NCI-H774 (cell line): ENCODE data around the gene TMPRSS2.

Experiments
- DNase-seq: peaks from one replicate; lab custom pipeline; 2025; lab: John Stamatoyannopoulos, UW

Gene TMPRSS2

DNA sequence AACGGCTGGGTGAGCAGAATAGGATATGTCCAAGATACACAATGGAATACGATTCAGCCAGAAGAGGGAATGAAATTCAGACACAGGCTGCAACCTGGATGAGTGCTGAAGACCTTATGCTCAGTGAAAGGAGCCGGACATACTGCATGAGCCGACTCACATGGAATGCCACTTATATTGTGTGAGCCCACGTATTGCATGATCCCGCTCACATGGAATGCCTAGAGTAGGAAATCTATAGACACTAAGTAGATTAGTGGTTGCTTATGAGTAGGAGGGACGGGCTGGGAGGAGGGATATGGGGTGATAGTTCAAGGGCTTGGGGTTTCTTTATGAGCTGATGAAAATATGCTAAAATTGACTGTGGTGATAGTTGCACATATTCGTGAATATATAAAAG lies 26.8 kb downstream of the TMPRSS2 start:
- DNase-seq: no peak

DNA sequence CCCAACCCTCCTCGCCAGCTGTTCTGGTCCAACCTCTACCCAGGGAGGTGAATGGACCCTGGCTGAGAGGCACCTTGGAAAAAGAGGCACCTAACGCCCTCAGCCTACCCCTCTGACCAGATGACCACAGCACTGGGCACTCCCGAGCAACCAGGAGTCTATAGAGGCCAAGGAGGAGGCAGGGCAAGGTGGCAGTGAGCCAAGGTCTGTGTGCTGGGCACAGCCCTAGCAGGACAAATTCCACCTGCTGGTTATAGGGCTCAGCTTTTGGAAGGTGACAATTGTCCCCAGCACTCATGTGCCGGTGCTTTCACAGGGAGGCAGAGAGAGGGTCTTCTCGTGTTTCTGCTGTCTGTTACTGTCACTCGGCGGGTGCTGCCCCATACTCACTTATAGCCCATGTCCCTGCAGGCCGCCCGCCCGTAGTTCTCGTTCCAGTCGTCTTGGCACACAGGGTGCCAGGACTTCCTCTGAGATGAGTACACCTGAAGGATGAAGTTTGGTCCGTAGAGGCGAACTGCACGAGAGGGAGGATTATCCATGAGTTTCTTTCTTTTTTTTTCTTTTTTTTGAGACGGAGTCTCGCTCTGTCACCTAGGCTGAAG lies 27.8 kb downstream of the TMPRSS2 start:
- DNase-seq: no peak

DNA sequence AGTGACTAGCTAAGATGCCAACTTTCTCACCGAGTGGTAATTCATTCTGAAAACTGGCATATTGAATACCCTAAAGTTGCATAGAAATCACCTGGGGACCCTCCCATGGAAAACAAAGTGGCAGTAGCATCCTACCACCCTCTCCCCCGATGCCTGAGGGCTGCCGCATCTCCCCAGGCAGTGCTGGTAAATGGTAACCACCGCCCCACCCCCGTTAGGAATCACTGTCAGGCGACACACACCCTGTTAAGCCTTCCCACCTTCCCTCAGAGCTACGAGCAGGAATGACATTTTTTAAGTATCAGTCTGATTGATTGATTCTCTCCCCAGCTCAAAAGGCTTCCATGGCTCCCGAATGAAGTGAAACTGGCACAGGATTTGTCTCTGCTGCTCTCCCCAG lies 28.3 kb downstream of the TMPRSS2 start:
- DNase-seq: no peak

DNA sequence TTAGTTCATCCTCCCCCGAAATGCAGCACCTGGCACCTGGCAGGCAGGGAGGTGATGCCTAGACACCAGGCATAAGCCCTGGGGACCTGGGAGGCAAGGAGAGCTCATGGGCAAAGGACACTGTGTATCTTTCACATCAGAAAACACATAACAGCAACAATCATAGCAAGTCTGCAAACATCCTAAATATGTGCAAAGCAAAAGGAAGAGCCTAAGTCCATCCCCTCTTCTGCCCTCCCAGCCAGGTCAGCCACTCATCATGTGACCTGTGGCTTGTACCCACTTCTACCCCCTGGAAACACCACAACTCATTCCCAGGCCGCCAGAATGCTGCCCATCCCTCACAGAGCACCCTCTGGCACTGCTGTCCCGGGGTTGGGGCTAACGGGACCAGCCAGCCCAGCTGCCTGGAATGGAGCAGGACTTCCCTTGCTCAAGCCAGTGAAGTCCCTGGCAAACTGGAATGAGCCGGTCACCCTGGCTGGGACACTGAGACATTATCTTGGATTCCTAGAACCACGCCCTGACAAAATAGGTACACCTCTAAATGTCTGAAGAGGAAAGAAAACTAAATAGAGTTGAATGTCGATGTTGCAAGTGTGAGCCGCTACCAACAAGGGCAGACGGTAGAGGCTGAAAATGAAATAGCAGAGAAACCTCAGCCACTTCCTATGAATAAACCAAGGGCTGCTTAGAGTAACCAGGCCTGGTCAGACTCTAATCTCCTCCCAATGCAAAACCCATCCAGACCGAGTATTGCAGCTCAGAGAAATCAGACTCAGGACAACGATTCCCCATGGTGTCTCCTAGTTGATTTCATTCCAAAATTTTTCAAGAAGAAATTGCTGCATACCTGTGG lies 29.4 kb downstream of the TMPRSS2 start:
- no peak for DNase-seq

DNA sequence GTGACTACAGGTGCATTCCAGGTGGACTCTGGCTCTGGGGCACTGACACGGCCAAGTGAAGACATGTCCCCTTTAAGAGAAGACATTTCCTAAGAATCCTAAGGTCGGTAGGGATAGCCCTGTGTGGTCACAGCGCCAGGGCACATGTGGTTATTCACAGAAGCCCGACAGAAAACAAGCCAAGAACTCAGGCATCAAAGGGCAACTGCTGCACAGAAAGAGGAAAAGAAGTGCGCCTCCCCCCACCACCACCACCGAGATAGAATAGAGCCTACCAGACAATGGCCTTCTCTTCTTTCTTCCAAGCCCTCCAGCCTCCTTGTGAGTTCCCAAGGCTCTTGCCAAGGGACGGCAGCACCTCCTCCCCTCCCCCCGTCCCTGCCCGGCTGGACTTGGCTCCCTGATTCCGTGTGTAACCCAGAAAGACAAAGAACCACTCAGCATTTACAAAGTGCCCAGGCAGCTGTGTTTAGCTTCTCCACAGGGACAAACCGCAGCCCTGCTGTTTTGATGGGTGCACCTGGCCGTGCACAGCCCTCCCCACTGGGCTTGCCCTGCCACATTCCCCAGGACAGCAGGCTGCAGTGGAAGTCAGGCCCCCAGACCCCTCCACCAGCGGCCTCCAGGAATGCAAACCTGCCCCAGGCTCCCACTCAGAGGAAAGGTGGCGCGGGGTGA lies 30.2 kb downstream of the TMPRSS2 start:
- DNase-seq: no peak

DNA sequence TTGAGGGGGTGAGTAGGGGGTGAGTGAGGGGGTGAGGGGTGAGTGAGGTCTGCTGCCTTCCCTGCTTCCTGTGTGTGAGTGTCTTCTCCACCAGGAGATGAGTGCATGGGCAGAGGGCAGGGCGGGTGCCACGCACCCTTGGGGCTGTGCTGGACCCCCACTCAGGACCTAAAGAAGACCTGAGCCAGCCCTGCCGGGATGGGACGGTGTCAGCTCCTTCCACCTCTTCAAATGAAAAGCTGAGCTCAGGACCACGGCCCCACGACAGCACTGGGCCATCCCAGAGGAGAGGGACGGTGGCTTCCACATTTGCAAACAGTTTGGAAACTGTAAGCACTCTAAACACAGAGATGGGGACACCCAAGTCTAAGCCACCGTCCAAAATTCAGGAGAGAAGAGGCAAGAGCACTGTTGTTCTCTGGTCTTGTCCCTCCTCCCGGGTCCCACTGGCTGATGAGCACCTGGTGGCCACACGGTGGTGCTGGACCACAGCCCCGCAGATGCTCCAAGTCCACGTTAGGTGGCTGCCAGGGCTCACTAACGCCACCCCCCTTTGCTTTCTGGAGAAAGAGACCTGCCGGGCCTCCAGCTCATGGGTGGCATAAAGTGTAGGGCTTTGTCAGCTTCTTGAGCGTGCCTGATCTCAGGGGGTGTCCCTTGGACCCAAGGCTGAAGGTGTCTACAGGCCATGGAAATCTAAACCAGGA lies 32.1 kb downstream of the TMPRSS2 start:
- DNase-seq: no peak

DNA sequence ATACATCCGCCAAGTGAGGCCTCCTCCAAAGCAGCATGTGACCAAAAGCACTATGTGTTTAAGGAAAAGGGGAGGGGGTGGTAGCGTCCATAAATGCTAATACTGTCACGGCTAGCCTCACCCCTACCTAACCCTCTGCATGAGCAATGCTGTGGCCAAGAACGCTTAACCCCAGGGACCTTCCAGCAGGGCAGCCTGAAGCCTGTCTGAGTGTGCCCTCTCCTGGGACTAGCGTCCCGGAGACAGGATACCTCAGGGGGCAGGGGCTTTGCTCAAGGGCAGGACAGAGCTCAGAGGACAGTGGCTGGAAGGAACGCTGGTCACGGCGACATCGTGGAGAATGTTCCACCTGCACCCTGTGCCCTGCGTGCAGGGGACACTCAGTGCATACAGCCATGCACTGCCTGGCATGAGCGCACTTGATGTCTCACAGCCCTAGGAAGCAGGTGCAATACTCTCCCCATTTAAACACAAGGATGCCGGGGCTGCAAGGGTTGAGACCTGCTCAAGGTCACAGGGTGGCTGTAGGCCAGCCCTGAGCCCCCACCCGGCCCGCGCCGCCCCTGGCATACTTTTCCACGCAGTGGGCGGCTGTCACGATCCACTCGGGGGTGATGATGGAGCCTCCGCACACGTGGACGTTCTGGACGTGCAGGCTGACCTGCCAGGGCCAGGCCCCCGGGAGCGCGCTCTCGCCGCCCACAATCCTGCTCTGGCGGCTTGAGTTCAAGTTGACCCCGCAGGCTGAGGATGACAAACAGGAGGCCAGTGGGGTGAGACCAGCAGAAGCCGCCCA lies 35.0 kb downstream of the TMPRSS2 start:
- no peak for DNase-seq

DNA sequence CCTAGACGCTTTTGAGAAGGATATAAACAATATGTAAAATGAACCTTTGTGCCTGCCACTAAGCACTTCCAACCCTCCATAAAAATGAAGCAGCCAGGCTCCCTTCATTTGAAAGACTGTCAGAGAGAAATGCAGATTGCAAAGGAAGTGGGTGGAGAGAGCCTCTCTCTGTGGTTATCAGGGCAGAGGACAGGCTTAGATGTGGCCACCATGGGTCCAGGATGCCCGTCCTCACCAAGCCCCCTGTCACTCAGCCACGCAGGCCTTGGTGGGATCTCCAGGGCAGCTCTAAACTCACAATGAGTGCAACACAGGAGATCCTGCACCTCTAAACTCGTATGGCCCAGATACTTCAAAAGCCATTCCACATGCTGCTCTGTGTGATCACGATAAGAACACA lies 37.9 kb downstream of the TMPRSS2 start:
- no peak for DNase-seq

DNA sequence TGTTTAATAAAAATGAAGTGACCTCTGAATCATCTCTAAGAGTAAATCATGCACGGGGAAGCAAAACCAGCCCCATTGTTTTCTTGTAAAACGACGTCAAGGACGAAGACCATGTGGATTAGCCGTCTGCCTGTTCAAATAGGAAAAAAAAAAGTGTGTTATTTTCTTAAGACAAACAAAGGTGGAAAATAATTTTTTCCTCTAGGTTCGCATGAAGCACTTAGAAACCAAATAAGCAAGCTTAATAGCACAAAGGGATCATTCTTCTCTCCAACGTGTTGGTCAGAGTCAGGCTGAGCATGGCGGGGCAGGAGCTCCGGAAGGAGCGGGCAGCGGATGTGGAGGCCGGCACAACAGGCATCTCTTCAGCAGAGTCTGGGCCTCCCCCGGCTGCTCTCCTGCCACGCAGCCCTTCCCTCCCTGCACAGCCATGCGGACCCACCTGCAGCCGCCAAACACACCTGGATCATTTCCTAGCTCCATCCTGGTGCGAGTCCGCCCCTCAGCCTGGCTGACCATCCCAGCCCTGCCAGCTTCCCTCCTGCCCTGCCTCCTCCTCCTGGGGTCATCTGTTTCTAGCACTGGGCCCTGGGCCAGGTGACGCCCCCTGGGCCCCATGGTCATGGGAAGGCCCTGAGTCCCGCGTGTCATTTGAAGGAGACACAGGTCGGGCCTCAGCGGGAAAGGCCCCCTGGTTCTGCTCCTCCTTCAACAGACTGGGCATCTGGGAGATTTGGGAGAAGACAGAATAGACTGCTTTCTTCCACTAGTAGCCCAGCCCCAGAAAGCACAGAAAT lies 41.7 kb downstream of the TMPRSS2 start:
- DNase-seq: no peak

DNA sequence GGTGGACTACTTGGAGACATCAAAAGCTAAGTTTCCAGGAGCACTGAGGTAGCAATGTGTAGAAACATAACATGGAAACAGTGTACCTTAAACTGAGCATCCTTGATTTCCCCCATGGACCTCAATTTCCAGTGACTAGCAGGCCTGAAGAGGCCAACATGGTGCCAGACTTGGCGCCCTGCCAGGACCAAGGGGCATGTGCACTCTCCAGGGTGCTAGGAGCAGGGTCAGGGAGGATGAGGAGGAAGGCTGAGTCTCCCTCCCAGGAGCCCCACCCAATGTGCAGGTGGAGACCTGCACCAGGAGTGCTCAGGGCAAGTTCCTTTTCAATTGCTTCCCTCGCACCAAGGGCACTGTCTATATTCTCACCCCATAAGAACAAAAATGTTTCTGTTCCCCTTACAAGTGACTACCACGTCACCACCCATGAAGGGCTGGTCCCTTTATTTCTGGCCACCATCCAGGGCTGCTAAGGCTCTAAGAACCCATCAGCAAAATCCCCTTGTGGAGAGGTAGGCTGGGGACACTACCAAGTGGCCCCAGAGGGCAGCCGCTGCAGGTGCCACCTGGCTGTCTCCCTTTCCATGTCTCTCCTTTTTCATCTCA lies 42.7 kb downstream of the TMPRSS2 start:
- DNase-seq: no peak

DNA sequence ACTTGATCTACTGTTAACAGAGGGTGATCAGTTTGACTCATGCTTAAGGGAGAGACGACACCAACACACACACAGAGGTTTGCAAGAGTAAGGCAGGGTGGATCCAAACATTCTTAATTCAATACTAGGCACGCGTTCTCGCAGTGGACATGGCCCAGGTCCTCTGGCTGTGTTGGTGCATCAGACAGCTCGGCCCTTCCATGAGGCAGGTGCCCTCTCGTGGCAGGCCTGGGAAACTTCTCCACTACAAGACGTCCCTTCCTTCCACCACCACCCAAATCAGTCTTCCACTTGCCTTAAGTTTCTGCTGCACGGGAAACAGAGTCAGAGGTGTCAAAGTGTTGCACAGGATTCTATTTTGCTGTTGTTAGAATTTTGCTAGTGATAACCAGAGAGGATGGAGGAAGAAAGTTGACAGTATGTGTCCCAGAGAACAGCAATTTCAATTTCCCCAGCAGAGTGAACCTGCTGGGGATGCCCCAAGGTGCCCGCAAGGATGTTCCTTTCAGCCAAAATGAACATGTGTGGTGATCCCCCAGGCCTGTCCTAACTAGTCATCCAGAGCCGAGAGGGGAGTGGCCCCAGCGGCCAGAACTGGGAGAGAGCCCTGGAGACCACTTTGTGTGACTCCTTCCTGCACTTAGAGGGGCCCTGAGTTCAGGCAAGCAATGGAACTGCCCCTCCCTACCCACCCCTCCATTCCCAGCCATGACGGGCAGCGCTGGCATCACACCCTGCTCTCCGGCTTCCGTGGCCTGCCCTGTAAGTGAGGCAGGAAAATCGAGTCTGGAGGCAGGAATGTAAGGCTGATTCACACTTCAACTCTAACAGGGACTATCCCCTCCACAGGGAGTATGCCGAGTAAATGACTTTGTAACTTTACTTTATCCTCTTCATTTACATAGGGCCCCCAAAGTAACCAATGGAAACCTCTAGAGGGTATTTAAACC lies 47.1 kb downstream of the TMPRSS2 start:
- no peak for DNase-seq

DNA sequence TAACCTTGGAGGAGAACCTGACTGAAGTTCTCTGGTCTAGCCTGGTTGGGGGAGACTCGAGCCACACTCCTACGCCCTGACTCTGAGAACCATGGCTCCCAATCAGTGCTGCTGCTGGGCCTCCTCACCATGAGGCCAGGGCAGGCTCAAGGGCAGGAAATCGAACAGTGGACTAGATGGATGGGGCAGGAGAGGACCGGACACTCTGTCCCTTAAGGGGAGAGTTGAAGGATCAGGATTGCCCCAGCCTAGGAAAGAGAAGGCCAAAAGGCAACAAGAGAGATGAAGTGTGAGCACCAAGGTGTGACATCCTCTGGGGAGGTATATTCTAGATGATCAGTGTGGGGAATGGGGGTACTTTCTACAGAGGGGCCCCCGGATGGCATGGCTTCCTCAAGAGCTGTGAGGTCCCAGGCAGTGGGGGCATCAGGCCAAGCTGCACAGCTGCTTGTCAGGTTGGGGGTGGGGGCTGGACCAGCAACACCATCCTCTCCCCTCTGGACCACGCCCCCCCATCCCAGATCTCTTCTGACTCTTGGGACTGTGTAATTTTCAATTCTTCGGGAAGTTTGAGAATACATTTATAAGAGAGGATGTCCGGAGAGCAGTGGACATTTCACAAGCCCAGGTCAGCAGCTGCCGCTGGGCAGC lies 47.9 kb downstream of the TMPRSS2 start:
- DNase-seq: no peak

DNA sequence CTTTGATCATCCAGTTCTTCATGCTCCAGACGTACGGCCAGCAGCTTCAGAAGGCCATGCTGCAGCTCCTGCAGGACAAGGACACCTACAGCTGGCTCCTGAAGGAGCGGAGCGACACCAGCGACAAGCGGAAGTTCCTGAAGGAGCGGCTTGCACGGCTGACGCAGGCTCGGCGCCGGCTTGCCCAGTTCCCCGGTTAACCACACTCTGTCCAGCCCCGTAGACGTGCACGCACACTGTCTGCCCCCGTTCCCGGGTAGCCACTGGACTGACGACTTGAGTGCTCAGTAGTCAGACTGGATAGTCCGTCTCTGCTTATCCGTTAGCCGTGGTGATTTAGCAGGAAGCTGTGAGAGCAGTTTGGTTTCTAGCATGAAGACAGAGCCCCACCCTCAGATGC lies 49.4 kb downstream of the TMPRSS2 start:
- DNase-seq: no peak

DNA sequence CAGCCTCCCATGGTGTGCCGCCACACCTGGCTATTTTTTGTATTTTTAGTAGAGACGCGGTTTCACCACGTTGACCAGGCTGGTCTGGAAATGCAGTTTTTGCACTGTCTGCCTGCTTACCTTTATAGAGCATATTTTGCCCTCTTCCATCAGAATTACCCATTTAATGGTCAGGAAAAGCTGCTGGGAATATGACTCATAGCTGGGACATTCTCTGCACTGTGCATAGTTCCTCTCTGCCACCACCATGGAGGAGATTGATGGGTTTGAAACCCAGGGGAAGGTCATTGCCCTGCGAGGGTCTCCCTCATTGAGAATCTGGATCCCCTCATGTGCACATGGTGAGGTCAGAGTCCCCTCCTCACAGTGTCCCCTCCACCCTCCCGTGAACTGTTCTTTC lies 49.8 kb downstream of the TMPRSS2 start:
- DNase-seq: no peak

DNA sequence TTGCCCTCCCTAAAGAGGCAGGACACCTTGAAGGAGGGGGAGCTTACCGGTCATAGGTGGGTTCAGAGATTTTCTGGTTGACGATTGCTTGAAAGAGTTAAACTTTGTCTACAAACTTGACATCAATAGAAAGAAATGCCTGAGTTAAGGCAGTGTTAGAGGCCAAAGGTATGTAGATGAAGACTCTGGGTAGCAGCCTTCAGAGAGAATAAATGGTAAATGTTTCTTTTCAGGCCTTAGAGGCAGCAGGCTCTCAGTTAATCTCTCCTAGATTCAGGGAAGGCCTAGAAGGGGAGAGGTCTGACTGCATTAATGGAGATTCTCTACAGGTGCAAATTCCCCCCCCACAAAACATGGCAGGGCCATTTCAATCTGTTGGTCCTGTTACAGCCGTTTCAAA lies 54.2 kb downstream of the TMPRSS2 start:
- no peak for DNase-seq

DNA sequence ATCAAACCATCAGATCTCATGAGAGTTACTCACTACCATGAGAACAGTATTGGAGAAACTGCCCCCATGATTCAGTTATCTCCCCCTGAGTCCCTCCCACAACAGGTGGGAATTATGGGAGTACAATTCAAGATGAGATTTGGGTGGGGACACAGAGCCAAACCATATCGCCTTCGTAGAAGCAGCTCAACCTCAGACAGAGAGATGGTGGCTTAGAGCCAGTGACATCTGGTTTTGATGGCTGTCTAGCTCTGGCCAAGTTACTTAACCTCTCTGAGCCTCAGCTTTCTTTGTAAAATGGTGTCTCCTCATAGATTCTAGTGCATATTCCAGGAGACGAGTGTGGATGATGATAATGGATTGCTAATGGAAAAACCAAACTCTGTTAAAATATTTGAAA lies 54.8 kb downstream of the TMPRSS2 start:
- no peak for DNase-seq

DNA sequence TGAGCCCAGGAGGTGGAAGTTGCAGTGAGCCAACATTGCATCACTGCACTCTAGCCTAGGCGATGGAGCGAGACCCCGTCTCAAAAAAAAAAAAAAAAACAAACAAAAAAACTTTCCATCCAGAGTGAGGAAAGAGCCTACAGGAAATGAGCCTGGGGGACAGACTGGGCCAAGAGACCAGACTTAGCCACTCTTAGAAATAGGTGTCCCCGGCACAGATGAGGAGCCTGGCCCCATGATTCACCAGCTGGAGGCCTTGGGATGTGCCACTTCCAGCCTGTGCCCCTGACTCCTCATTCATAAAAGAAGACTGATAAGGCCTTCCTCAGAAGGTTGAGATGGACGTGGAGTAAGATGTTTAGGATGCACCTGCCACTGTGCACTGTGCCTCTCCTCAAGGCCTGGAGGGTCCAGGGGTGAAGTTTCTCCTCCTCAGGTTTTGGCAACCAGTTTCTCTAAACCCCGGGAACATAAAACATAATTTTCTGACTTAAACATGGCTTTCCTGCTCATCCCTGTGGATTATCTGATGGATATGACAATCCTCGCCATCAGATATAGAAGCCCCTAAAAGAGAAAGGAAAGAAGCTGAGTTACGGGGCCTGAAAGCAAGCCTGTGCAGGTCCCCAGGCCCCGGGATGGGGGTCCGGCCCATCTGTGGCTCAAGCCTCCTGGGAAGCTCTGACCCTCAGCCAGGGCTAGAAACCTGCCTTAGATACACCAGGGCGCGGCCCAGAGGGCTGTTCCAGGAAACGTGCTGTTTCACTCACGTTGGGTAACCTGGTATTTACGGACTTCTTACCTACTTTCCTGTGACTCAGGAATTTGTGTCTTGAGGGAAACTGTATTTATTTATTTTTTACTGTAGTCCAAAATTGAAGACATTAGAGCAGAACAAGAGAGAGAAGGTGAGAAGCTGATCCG lies 55.9 kb downstream of the TMPRSS2 start:
- no peak for DNase-seq

DNA sequence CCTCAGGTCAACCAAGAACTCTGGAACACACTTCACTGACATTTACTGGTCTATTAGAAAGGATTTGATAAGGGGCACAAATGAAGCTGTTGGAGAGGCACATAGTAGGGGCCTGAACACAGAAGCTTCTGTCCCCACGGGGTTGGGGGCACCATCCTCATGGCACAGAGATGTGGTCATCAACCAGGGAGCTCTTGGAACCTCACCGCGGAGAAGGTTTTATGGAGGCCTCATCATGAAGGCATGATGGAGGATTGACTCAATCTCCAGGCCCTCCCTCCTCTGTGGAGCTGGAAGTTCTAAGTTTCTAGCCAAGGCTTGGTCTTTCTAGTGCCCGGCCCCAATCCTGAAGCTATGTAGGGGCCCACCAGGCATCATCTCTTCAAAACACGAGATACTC lies 58.3 kb downstream of the TMPRSS2 start:
- DNase-seq: no peak
